ENCODE measurements around the gene SLC17A3. TPM values are rescaled to one million over a fixed set of nuclear protein-coding genes. Genes with fewer than 3 reads are reported as not detected.

SLC17A3 gene
- total and polyA plus RNA-seq, 2 donors (not counting 3 experiments of a cell fraction or from before 2014, with no cell fraction given): not detected

- DNase-seq (ENCODE audit: low read depth, low spot score) (no peak), FAIRE-seq (no peak)
- no peaks in the 10 kb centered on the region for H3K9me1 ChIP-seq (replicated peaks; ENCODE audit: control insufficient read depth, extremely low read depth, insufficient read depth, low read length)
- H4K20me1 ChIP-seq (replicated peaks; ENCODE audit: control insufficient read depth, extremely low read depth, insufficient read depth, low read length): no peaks in the 10 kb centered on the region
- no peak overlapping the region for H3K9ac ChIP-seq (replicated peaks; ENCODE audit: extremely low read depth, insufficient read depth, low read length)
- ChIA-PET CTCF (no interaction called here), POLR2A (no interaction called here)
- H3K79me2 ChIP-seq (ENCODE audit: control insufficient read depth, insufficient read depth, low read length): no peaks in the 10 kb centered on the region
- H3K27ac ChIP-seq (ENCODE audit: insufficient read depth, low read depth, low read length): no peak overlapping the region
- no peak overlapping the region for H2AFZ ChIP-seq (ENCODE audit: low read depth, low read length)
- no peak overlapping the region for H3K4me3 ChIP-seq (replicated peaks in 1 of 3; ENCODE audit: insufficient read depth in 1 of 3, low read depth in 1 of 3, low read length in 3 of 3)
- TF ChIP-seq FOS (IDR thresholded peaks at IDR 0.05; ENCODE audit: borderline replicate concordance, insufficient read depth, low read length): no peak
- TF ChIP-seq GATA2 (IDR thresholded peaks at IDR 0.05; ENCODE audit: insufficient read depth, insufficient read length, low read depth, low read length): no peak
- no peak for TF ChIP-seq EZH2 (IDR thresholded peaks at IDR 0.05; ENCODE audit: borderline replicate concordance, low read depth, low read length, severe bottlenecking)
- no peak for TF ChIP-seq CTCF (IDR thresholded peaks at IDR 0.05; ENCODE audit: extremely low read depth in 1 of 2, insufficient read depth in 1 of 2, low read depth in 1 of 2, low read length in 2 of 2)
- no peak for TF ChIP-seq POLR2AphosphoS5 (IDR thresholded peaks at IDR 0.05; ENCODE audit: insufficient read depth, low read depth, low read length)
- no peak for TF ChIP-seq POLR2A (IDR thresholded peaks at IDR 0.05; ENCODE audit: low read depth, low read length)
- TF ChIP-seq MYC (IDR thresholded peaks at IDR 0.05; ENCODE audit: low read depth, low read length): no peak
- TF ChIP-seq JUN (IDR thresholded peaks at IDR 0.05; ENCODE audit: borderline replicate concordance, insufficient read depth, insufficient read length, low read depth): no peak
- no peak for TF ChIP-seq MAX (IDR thresholded peaks at IDR 0.05; ENCODE audit: insufficient read depth, insufficient read length)
- intact Hi-C loops (cut with micrococcal nuclease): no loop called here
- no TSS peak for BruUV-seq (replicated peaks)
- H3K9me3 ChIP-seq (replicated peaks; ENCODE audit: control insufficient read depth, insufficient read depth, low read length): no peaks in the 10 kb centered on the region
- H3K27me3 ChIP-seq (ENCODE audit: control insufficient read depth in 2 of 2, insufficient read depth in 2 of 2, low read length in 2 of 2): peaks cover 0 to 2% of the 10 kb centered on the region in 2 experiments
- dilution Hi-C loops (cut with MboI; ENCODE audit: extremely low pct_ligation_motif_present, low sequenced_read_pairs): no loop called here
- H3K4me1 ChIP-seq (ENCODE audit: control insufficient read depth, extremely low read depth, insufficient read depth, low read length): no peaks in the 10 kb centered on the region
- H3K4me2 ChIP-seq (ENCODE audit: insufficient read depth, low read length): no peak overlapping the region
- H3K36me3 ChIP-seq (ENCODE audit: control insufficient read depth in 2 of 2, extremely low read depth in 1 of 2, insufficient read depth in 2 of 2, low read length in 2 of 2): no peaks in the 10 kb centered on the region
Observed at GRCh38 chr6:25918083-25918683, 44.1 kb upstream of the SLC17A3 start.
